Measurements from ENCODE around the gene LILRB5.

DNA sequence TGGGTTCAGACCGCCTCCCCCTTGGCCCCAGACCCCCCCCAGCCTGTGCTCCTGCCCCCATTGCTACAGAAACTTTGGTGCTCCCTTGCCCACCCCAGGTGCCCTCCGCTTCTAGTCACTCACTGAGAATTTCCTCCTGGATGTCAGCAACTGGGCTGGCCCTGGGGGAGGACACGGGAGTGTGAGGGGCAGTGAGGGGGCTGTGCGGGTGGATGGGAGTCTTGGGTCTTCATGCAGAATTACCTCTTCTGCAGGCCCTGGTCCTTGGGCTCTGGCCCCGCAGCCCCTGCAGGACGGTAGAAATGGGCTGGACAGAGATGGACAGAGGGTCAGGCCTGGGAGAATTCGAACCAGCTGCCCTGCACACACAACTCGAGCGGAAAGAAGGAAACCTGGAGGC, 4.8 kb downstream of the LILRB5 start:
- TF ChIP-seq, protein P1, sequence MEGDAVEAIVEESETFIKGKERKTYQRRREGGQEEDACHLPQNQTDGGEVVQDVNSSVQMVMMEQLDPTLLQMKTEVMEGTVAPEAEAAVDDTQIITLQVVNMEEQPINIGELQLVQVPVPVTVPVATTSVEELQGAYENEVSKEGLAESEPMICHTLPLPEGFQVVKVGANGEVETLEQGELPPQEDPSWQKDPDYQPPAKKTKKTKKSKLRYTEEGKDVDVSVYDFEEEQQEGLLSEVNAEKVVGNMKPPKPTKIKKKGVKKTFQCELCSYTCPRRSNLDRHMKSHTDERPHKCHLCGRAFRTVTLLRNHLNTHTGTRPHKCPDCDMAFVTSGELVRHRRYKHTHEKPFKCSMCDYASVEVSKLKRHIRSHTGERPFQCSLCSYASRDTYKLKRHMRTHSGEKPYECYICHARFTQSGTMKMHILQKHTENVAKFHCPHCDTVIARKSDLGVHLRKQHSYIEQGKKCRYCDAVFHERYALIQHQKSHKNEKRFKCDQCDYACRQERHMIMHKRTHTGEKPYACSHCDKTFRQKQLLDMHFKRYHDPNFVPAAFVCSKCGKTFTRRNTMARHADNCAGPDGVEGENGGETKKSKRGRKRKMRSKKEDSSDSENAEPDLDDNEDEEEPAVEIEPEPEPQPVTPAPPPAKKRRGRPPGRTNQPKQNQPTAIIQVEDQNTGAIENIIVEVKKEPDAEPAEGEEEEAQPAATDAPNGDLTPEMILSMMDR (IDR thresholded peaks at IDR 0.05), result no peak
- TF ChIP-seq POLR2A (IDR thresholded peaks at IDR 0.05), result no peak

Data from body of pancreas (tissue), 4 donors.